GM12864 (cell line): ENCODE data around the gene SLC5A8.

Experiments used
- DNase-seq: peaks from one replicate; pipeline ENCODE4 v3.0.0-alpha.2; 2011; ENCODE audit warnings: low read depth
- H3K4me3 ChIP-seq: 2 replicates; pipeline ENCODE4 v1.5.1; 2011; ENCODE audit warnings: mild to moderate bottlenecking, low read depth, low read length, control low read depth
- CTCF ChIP-seq: IDR thresholded peaks from 2 replicates; pipeline ENCODE4 v1.5.1; 2011; ENCODE audit warnings: low read depth, mild to moderate bottlenecking, moderate library complexity, low read length, control low read depth, inconsistent platforms; ENCODE audit errors: missing control alignments

The SLC5A8 gene

GRCh38 chr12:101238306-101238705 lies 28.3 kb upstream of the SLC5A8 start:
- TF ChIP-seq CTCF: no peak
- H3K4me3 ChIP-seq: no peak overlapping the region
- DNase-seq: no peak

- no peak for DNase-seq
- no peak for TF ChIP-seq CTCF
Observed at GRCh38 chr12:101235686-101236085, 25.6 kb upstream of the SLC5A8 start.

GRCh38 chr12:101231636-101232035 lies 21.6 kb upstream of the SLC5A8 start:
- no peak overlapping the region for H3K4me3 ChIP-seq
- no peak for TF ChIP-seq CTCF
- DNase-seq: no peak

More at GRCh38 chr12:101235686-101236085, 25.6 kb upstream of the SLC5A8 start:
- H3K4me3 ChIP-seq: no peak overlapping the region

GRCh38 chr12:101230547-101230946 lies 20.5 kb upstream of the SLC5A8 start:
- no peak overlapping the region for H3K4me3 ChIP-seq
- TF ChIP-seq CTCF: no peak
- DNase-seq: no peak

- H3K4me3 ChIP-seq: no peak overlapping the region
- no peak for TF ChIP-seq CTCF
- DNase-seq: no peak
Observed at GRCh38 chr12:101229841-101230241, 19.8 kb upstream of the SLC5A8 start.

GRCh38 chr12:101221301-101221700 lies 11.3 kb upstream of the SLC5A8 start:
- no peak for DNase-seq
- no peak for TF ChIP-seq CTCF
- no peak overlapping the region for H3K4me3 ChIP-seq

- no peak for TF ChIP-seq CTCF
- H3K4me3 ChIP-seq: no peak overlapping the region
- no peak for DNase-seq
Observed at GRCh38 chr12:101216810-101217209, 6.8 kb upstream of the SLC5A8 start.
